Erythroblast (primary cell): ENCODE results near the gene RHOBTB3.

Source experiments
- DNase-seq, 2 experiments: peaks; one replicate each; lab custom pipeline; 2025; lab: John Stamatoyannopoulos, UW
- GATA1 ChIP-seq: IDR thresholded peaks from 2 replicates; pipeline ENCODE4 v1.6.1; 2011; ENCODE audit warnings: low read depth, mild to moderate bottlenecking, control low read depth, low read length, moderate library complexity
- POLR2A ChIP-seq: IDR thresholded peaks from 2 replicates; pipeline ENCODE4 v1.6.1; 2011; ENCODE audit warnings: mild to moderate bottlenecking, low read length

Gene RHOBTB3

DNA sequence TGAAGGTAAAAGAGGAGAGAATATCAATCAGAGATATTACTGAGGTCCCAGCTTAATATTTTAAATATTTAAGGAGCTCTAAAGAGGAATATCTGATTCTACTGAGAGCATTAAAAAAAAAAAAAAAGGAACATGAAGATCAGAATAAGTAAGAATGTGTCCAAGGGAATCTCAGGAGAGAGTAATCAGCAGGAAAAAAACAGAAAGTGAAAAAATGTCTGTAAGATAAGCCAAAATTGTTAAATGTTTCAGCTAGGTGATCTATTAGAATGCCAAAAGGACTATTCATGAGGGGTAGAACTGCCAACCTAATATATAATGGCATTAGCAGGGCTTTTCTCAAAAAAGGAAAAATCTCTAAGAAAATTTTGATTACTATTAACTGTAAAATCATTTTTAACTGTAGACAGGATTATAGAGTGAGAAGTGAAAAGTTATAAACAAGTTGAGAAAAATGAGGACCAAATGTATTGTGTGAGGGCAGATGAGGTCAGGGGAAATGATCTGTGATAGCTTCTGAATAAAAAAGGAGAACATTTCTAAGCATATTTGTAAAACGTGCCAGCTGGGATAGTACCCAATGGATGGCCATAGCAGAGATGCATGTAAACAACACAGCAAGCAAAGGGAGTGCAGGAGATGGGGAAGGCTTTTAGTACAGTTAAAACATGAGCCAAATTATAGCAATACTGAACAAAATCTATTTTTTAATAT is 9.4 kb upstream of the RHOBTB3 start:
- TF ChIP-seq POLR2A (no peak), GATA1 (no peak)

DNA sequence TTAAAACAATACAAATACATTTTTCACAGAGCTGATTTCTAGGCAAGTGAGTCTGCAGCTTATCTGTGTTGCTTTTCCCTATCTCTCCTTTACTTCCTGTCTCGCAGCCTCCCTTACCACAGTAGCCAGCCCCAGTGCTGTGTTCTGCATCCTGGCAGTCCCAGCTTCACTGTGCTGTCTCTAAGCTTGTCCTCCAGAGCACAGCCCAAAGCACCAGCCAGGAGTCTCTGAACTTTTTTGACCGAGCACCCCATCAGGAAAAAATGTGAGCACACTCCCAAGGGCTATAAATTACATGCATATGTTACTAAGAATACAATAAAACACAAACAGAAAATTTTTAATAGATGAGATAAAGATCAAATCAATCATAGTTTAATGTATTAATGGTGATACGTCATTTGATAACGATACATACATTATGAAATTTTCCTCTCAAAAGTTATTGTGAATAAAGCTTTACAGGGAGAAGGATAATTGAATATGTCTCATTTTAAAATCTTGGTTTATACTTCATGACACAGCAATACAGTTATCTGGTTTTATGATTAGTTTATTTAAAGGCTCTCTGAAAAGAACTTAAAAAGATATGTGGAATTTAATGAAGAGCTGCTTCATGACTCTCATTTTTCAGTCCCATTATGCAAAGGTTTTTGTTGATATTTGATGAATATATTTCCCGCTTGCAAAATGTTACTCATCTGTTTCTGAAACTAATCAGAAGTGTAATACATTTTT is 7.3 kb upstream of the RHOBTB3 start:
- peak; percentile 58 to 68 for DNase-seq
- no peak for TF ChIP-seq POLR2A
- TF ChIP-seq GATA1, result no peak

More for the DNA sequence above, 9.4 kb upstream of the RHOBTB3 start:
- DNase-seq, result no peak

DNA sequence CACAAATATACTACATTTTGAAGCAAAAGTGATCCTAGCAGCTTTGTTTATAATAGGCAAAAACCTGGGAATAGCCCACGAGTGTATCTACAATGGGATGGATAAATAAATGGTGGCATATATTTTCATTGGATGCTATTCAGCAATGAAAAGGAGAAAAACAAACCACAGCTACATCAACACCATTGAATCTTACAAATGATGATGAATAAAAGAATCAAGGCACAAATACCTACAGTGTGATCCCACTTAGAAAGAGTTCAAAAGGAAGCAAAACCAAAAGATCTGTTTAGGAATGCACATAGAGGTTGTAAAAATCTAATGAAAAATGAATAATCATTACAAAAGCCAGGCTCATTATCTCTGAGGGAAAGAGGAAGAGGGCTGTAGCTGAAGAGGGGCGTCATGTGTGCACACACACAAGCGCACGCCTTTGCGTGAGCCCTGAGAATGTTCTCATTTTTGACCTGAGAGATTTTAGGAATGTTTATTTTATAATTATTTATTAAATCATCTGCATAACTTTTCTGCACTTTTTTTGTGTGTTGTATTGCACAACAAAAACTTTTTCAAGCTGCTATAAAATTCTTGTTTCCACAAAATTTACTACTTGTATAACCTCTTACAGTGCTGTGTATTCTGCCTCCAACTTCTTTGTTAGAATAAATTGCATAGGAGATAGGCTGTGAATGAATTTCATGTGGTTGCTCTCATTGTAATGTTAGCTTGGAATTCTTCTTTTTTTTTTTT is 5.9 kb upstream of the RHOBTB3 start:
- TF ChIP-seq GATA1, result no peak
- no peak for TF ChIP-seq POLR2A
- DNase-seq, result peak; percentile 36 to 42

DNA sequence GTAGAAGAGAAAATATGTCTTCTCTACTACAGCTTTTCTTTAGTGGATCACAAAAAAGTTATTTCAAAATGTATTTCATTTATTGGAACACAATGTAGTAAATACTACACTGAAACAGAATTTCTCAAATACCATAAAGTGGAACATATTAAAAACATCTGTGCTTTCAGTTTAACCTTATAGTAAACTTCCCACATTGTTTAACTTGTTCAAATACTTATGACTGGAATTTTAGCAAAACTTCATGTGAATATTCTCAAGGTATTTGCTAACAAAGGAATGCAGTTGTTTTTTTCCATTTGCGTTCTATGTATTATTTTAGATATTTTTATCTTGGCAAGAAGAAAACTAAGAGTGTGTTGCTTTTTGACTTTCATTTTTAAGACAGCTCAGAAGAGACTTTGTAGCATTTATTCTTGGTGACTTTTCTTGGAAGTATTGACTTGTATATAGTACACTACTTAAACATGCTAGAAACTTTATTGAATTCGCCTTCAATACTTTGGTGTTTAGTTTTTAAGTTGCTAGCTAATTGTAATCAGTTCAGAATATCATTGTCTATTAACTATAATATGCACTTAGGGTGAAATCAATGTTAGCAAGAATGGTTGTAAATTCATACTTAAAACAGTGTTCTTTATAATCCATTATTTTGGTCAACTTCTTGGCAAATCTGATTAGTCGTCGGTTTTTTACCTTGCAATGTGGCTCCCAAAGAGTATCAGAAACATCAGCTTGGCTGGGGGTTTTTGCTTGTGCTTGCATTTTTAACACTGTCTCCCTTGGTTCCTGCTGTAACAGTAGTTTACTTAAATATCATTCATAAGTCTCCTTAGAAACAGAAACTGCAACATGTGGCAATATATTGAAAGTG is 5.0 kb upstream of the RHOBTB3 start:
- DNase-seq, result peak; percentile 31 to 47
- TF ChIP-seq GATA1 (no peak), POLR2A (peak; percentile 15)

DNA sequence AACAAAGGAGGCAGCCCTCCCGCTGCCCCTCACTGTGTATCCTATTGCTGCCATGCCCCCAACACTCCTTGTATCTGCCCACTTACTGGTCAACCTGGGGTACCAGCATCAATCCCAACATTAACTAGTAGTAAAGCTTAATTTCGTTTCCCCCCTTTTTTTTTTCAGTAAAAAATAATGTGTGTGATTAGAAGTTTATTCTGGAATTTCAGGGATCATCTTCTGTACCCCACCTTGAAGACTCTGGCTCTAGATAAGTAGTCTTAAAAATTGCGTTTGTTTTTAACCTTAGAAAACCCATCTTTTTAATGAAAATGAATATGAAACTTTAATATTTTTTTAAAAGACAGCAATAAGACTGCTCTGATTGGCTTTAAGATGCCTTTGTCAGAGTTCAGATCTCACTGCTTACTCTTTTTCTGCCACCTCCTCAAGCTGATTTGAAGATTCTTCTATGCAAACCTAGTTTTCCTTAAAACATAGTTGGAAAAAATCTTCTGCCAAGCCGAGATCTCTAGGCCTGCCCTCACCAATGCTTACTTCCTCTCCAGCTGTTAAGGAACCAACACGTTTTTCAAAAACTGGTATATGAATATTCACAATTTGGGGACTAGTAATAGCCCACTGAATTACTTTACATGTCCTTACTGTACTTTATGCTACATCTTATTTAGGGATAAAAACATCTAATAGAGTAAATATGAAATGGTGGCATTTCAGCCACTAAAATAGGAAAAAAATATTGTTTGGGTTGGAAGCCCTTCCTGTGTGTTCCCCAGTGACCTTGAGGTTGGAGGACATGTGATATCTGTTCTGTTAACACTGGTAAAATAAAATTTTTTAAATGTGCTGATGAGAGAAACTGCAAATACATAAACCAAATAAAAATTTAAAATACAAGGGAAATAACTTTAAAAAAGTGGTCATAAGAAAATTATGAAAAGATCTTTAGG is 4.0 kb upstream of the RHOBTB3 start:
- DNase-seq, result no peak
- TF ChIP-seq POLR2A, result peak; percentile 1
- no peak for TF ChIP-seq GATA1

DNA sequence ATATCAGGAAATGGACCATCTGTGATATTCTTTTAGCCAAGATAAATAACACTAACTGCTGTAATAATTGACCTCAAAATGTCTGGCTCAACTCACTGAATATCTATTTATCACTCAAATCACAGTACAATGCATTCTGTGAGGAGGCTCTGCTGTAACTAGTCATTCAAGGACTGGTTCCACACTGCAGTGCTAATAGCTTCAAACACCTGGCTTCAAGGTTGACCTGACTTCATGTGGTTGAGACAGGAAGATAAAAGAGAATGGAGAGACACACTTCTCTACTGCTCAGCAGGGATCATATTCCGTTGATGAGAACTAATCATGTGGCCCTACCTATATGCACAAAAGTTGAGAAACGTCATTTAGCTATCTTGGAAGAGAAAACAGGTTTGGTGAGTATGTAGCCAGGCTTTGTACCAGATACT is 3.4 kb upstream of the RHOBTB3 start:
- no peak for TF ChIP-seq GATA1
- DNase-seq, result peak in 1 of 2 experiments; percentile 13

DNA sequence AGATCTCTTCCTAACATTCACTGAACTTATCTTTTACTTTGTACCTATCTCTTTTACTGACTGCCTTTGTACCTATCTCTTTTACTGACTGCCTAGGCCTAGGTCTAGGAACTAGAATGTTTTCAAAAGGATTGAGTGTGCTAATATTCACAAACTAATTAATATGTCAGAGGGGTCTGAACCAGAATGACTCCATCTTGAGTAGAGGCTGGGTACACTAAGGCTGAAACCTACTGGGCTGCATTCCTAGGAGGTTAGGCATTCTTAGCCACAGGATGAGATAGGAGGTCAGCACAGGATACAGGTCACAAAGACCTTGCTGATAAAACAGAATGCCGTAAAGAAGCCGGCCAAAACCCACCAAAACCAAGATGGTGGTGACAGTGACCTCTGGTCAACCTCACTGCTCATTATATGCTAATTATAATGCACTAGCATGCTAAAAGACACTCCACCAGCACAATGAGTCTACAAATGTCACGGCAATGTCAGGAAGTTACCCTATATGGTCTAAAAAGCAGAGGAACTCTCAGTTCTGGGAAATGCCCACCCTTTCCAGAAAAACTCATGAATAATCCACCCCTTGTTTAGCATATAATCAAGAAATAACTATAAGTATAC is 2.5 kb upstream of the RHOBTB3 start:
- no peak for TF ChIP-seq GATA1
- TF ChIP-seq POLR2A, result no peak
- peak; percentile 56 to 69 for DNase-seq

DNA sequence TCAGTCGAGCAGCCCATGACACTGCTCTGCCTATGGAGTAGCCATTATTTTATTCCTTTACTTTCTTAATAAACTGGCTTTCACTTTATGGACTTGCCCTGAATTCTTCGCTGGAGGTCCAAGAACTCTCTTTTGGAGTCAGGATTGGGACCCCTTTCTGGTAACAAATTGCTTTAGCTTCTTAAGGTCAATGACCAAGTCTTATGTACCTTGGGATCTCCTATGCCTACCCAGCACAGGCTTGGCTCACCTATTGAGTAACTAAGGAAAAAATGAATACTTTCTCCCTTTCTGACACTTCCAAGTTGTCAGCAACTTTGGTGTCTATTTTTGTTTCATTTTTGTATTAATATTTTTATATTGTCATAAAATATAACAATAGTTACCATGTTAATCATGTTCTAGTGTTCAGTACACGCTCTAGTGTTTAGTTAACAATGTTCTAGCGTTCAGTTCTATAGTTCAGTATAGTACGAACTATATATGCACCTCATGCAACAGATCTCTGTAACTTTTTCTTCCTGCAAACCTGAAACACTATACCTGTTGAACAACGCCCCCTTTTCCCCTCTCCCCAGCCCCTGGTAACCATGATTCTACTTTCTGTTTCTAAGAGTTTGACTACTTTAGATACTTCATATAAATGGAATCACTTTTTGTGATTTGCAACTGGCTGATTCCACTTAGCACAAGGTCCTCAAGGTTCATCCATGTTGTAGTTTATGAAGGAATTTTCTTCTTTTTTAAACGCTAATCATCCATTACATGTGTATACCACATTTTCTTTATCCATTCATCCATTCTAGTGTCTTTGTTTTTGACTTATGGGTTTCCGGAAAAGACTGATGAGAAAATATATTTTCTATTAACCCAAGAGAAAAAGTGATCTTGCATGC is 1.8 kb upstream of the RHOBTB3 start:
- TF ChIP-seq POLR2A (peak; percentile 67), GATA1 (no peak)
- DNase-seq, result peak in 1 of 2 experiments; percentile 28

DNA sequence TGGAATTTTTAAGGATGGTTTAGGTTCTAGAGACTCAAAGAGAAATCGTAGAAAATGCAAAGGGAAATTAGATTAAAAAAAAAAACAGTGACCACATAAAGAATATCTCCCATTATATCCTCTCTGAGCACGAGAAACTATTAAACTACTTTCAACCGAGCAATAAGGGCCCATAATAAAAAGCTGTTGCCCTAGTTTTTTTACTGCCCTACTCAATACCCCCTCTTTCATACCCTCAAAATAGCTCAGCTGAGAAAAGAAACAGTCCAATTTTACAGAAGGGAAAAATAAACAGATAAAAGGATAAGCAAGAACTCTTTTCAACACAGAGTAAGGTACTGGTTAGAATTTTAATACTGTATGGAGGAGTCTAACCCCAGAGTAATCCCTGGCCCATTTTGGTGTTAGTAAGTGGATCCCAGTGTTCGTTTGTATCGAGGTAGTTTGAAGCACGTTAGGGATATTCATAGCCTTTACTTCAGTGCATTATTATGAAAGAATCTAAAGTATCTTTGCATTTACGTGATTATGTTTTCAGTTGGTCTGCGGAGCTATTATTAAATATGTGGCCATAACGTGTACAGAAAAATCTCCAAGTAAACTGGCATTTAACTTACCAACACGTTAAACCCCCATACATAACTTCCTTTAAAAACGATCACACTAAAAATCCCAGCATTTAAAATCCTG is 980 bp upstream of the RHOBTB3 start:
- DNase-seq, result peak; percentile 38 to 55
- TF ChIP-seq POLR2A, result no peak
- no peak for TF ChIP-seq GATA1

DNA sequence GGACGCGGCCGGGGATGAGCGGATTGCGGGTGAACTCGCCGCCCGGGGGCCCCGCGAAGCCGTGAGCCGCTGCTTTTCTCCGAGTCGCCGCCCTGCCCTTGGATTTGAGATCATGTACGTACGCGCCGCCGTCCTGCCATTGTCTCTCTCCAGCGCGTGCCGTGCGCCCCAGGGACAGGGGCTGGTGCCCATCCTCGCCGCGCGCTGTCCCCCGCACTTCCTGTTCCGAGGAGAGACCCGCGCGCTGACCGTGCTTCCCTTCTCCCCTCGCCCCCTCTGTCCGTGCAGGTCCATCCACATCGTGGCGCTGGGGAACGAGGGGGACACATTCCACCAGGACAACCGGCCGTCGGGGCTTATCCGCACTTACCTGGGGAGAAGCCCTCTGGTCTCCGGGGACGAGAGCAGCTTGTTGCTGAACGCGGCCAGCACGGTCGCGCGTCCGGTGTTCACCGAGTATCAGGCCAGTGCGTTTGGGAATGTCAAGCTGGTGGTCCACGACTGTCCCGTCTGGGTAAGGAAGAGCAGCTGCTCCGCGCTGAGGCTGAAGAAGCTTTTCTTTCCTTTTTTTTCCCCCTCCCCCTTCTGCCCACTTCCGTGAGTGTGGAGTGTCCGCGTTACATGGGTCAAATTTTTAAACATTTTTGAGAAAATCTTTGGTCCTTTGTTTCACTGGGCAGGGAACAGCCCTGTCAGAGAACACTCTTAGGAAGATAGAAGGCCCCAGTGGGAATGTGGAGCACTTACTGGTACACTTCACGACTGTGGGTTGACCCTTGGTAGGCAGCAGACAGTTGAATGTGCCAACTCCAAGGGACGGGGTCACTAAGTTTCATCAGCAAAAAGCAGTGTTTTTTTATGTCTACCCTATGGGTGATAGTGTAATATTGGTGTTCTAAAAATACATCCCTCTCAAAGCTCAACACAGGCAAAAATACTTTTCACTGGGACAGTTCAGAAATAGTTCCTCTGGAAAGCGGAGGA is 727 bp downstream of the RHOBTB3 start:
- peak; percentile 75 to 84 for DNase-seq
- no peak for TF ChIP-seq GATA1
- TF ChIP-seq POLR2A, result peak; percentile 35
